H9 (cell line): ENCODE measurements around the gene TNIK. TPM values are rescaled to one million over a fixed set of nuclear protein-coding genes. Genes with fewer than 3 reads are reported as not detected.

Experiments used
- DNase-seq: peaks from one replicate; pipeline ENCODE4 v3.0.0-alpha.2; 2017
- H2AFZ ChIP-seq: one replicate; pipeline ENCODE4 v1.6.1; 2013; ENCODE audit warnings: mild to moderate bottlenecking, low read length, control low read depth, moderate library complexity
- H2AK5ac ChIP-seq: 2 replicates; pipeline ENCODE4 v1.6.1; 2013; ENCODE audit warnings: low read length, control low read depth, mixed read lengths; ENCODE audit not compliant: insufficient read length
- H2BK120ac ChIP-seq: one replicate; pipeline ENCODE4 v1.6.1; 2013; ENCODE audit warnings: low read depth, mild to moderate bottlenecking, low read length, control low read depth, inconsistent platforms; ENCODE audit not compliant: poor library complexity, severe bottlenecking
- H2BK12ac ChIP-seq: 2 replicates; pipeline ENCODE4 v1.6.1; 2013; ENCODE audit warnings: low read length, control low read depth, mixed read lengths, low read depth; ENCODE audit not compliant: insufficient read length
- H2BK15ac ChIP-seq: 2 replicates; pipeline ENCODE4 v1.6.1; 2013; ENCODE audit warnings: low read depth, low read length, control low read depth
- H2BK20ac ChIP-seq: one replicate; pipeline ENCODE4 v1.6.1; 2013; ENCODE audit warnings: low read depth, mild to moderate bottlenecking, low read length, control low read depth, inconsistent platforms; ENCODE audit not compliant: poor library complexity, severe bottlenecking
- H2BK5ac ChIP-seq: 2 replicates; pipeline ENCODE4 v1.6.1; 2013; ENCODE audit warnings: low read length, control low read depth, mixed read lengths; ENCODE audit not compliant: insufficient read length
- H3K14ac ChIP-seq: 2 replicates; pipeline ENCODE4 v1.6.1; 2013; ENCODE audit warnings: low read length, control low read depth; ENCODE audit not compliant: insufficient read depth
- H3K18ac ChIP-seq: 2 replicates; pipeline ENCODE4 v1.6.1; 2013; ENCODE audit warnings: low read depth, mild to moderate bottlenecking, mixed read lengths, low read length, control low read depth; ENCODE audit not compliant: insufficient read length
- H3K23ac ChIP-seq: 2 replicates; pipeline ENCODE4 v1.6.1; 2013; ENCODE audit warnings: low read length, control low read depth, mixed read lengths, low read depth; ENCODE audit not compliant: insufficient read length
- H3K23me2 ChIP-seq: 2 replicates; pipeline ENCODE4 v1.6.1; 2013; ENCODE audit warnings: low read depth, mild to moderate bottlenecking, mixed read lengths, low read length, control low read depth; ENCODE audit not compliant: insufficient read length, poor library complexity, severe bottlenecking
- H3K27ac ChIP-seq: 2 replicates; pipeline ENCODE4 v1.5.1; 2013; ENCODE audit warnings: low read length, control low read depth, mixed read lengths, low read depth; ENCODE audit not compliant: insufficient read length
- H3K27me3 ChIP-seq: 2 replicates; pipeline ENCODE4 v1.6.1; 2013; ENCODE audit warnings: low read length, control low read depth, inconsistent platforms; ENCODE audit not compliant: insufficient read depth
- H3K4ac ChIP-seq: 2 replicates; pipeline ENCODE4 v1.6.1; 2013; ENCODE audit warnings: low read depth, mild to moderate bottlenecking, control low read depth, inconsistent platforms, low read length, moderate library complexity
- H3K4me1 ChIP-seq: 2 replicates; pipeline ENCODE4 v1.6.1; 2013; ENCODE audit warnings: low read length, control low read depth, inconsistent platforms; ENCODE audit not compliant: insufficient read depth
- H3K4me2 ChIP-seq: 2 replicates; pipeline ENCODE4 v1.6.1; 2013; ENCODE audit warnings: low read length, control low read depth, mixed read lengths; ENCODE audit not compliant: insufficient read length, insufficient read depth
- H3K56ac ChIP-seq: 2 replicates; pipeline ENCODE4 v1.6.1; 2013; ENCODE audit warnings: low read depth, mild to moderate bottlenecking, mixed read lengths, low read length, control low read depth; ENCODE audit not compliant: insufficient read length
- H3K79me1 ChIP-seq: 2 replicates; pipeline ENCODE4 v1.6.1; 2013; ENCODE audit warnings: low read depth, mild to moderate bottlenecking, moderate library complexity, low read length, control low read depth, inconsistent platforms; ENCODE audit not compliant: insufficient read depth, poor library complexity, severe bottlenecking
- H3K79me2 ChIP-seq: 2 replicates; pipeline ENCODE4 v1.6.1; 2013; ENCODE audit warnings: low read length, control low read depth, inconsistent platforms; ENCODE audit not compliant: insufficient read depth
- H3K9ac ChIP-seq: 2 replicates; pipeline ENCODE4 v1.6.1; 2013; ENCODE audit warnings: low read length, control low read depth, mixed read lengths; ENCODE audit not compliant: insufficient read length; ENCODE audit errors: extremely low read depth
- H3K9me3 ChIP-seq: one replicate; pipeline ENCODE4 v1.6.1; 2013; ENCODE audit warnings: low read depth, low read length, inconsistent platforms; ENCODE audit not compliant: control insufficient read depth
- H3T11ph ChIP-seq: one replicate; pipeline ENCODE4 v1.6.1; 2013; ENCODE audit warnings: mild to moderate bottlenecking, low read length, control low read depth, inconsistent platforms
- H4K20me1 ChIP-seq: one replicate; pipeline ENCODE4 v1.6.1; 2013; ENCODE audit not compliant: control insufficient read depth, insufficient read length, insufficient read depth
- H4K5ac ChIP-seq: 2 replicates; pipeline ENCODE4 v1.6.1; 2013; ENCODE audit warnings: low read depth, mild to moderate bottlenecking, mixed read lengths, low read length, control low read depth; ENCODE audit not compliant: insufficient read length
- H4K8ac ChIP-seq: replicated peaks from 2 replicates; pipeline ENCODE4 v1.6.1; 2013; ENCODE audit warnings: low read length, control low read depth, mixed read lengths, low read depth; ENCODE audit not compliant: insufficient read length
- H4K91ac ChIP-seq: 2 replicates; pipeline ENCODE4 v1.6.1; 2013; ENCODE audit warnings: low read depth, mild to moderate bottlenecking, moderate library complexity, mixed read lengths, low read length, control low read depth; ENCODE audit not compliant: insufficient read length
- H3K27ac Mint-ChIP-seq, 3 experiments: 2 replicates in 2 of 3; 3 replicates in 1 of 3; pipeline ENCODE4 v1.8.0; 2020 to 2021; ENCODE audit warnings: mixed read lengths in 3 of 3, mild to moderate bottlenecking in 1 of 3, moderate library complexity in 1 of 3
- H3K27me3 Mint-ChIP-seq: 2 replicates; pipeline ENCODE4 v1.8.0; 2021; ENCODE audit warnings: low read depth, mild to moderate bottlenecking, moderate library complexity, mixed read lengths
- H3K36me3 Mint-ChIP-seq, 3 experiments: 2 replicates in 2 of 3; 3 replicates in 1 of 3; pipeline ENCODE4 v1.8.0; 2020 to 2021; ENCODE audit warnings: low read depth in 3 of 3, mixed read lengths in 3 of 3; ENCODE audit not compliant: insufficient read depth in 1 of 3
- H3K4me1 Mint-ChIP-seq, 2 experiments: 2 replicates each; pipeline ENCODE4 v1.8.0; 2020; ENCODE audit warnings: mixed read lengths in 2 of 2
- H3K4me3 Mint-ChIP-seq, 2 experiments: 2 replicates in 1 of 2; 3 replicates in 1 of 2; pipeline ENCODE4 v1.8.0; 2020 to 2021; ENCODE audit warnings: mild to moderate bottlenecking in 2 of 2, mixed read lengths in 2 of 2, moderate library complexity in 1 of 2
- H3K9me3 Mint-ChIP-seq, 2 experiments: 2 replicates in 1 of 2; 3 replicates in 1 of 2; pipeline ENCODE4 v1.8.0; 2020; ENCODE audit warnings: mild to moderate bottlenecking in 2 of 2, mixed read lengths in 2 of 2, moderate library complexity in 1 of 2
- WGBS: extraction: QIAGEN DNeasy Blood & Tissue Kit; methylation state at CpG from one replicate; pipeline ENCODE4 v1.1.7; 2013; ENCODE audit warnings: missing lambda C conversion rate, low lambda C conversion rate, mixed read lengths; ENCODE audit not compliant: insufficient read length; ENCODE audit errors: extremely low coverage; 5-methylcytosine and 5-hydroxymethylcytosine counted together
- total RNA-seq: library from RNA; stranded (reverse); gene quantifications from 2 replicates; pipeline ENCODE4 v1.2.1, GENCODE V29; 2021
- TF ChIP-seq, protein P1 (sequence below): fragments of 200-600 bp; sonication (generic); conservative IDR thresholded peaks from 3 replicates; pipeline ENCODE4 v1.8.0; 2021; ENCODE audit warnings: antibody characterized with exemption, mild to moderate bottlenecking

Gene TNIK
- total RNA-seq, 1 experiment from 2014 or later, result 15.9 TPM

DNA sequence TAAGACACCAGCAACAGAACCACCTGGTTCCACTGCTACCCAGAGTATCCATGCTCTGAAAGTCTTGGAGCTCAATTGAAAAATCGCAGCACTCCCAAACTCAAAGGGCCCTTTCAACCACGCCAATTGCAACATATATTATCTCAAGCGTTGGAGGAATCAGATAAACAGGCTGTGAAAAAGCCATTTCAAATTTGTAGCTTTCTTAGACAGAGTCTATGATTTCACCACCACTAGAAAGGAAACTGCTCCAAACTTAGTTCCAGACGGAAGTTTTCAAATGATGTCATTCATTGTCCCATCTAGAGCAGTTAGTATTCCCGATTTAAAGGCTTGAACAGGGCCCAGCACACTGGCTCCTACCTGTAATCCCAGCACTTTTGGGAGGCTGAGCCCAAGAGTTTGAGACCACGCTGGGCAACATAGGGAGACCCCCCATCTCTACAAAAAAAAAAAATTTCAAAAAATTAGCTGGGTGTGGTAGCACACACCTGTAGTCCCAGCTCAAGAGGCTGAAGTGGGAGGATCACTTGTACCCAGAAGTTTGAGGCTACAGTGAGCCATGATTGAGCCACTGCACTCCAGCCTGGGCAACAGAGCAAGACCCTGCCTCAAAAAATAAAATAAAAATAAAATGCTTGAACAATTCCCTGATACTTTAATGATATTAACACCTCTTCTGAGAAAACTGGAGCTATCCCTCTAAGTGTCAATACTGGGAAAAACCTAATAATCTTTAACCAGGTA is 16.8 kb downstream of the TNIK start:
- H3K14ac ChIP-seq, result no peak overlapping the region
- no peak overlapping the region for H2AK5ac ChIP-seq
- TF ChIP-seq, protein P1, sequence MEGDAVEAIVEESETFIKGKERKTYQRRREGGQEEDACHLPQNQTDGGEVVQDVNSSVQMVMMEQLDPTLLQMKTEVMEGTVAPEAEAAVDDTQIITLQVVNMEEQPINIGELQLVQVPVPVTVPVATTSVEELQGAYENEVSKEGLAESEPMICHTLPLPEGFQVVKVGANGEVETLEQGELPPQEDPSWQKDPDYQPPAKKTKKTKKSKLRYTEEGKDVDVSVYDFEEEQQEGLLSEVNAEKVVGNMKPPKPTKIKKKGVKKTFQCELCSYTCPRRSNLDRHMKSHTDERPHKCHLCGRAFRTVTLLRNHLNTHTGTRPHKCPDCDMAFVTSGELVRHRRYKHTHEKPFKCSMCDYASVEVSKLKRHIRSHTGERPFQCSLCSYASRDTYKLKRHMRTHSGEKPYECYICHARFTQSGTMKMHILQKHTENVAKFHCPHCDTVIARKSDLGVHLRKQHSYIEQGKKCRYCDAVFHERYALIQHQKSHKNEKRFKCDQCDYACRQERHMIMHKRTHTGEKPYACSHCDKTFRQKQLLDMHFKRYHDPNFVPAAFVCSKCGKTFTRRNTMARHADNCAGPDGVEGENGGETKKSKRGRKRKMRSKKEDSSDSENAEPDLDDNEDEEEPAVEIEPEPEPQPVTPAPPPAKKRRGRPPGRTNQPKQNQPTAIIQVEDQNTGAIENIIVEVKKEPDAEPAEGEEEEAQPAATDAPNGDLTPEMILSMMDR, result no peak
- H2AFZ ChIP-seq, result no peak overlapping the region
- no peak overlapping the region for H2BK5ac ChIP-seq
- H3K23ac ChIP-seq, result no peak overlapping the region
- no peak overlapping the region for H3K4me2 ChIP-seq
- no CpG with 5 or more reads among the region's 6 CpGs for WGBS
- H4K20me1 ChIP-seq, result no peaks in the 10 kb centered on the region
- Mint-ChIP-seq H3K36me3 (peaks cover 0 to 2% (median 0%) of the 10 kb centered on the region in 3 experiments; a peak in 2 of 7 replicates), H3K4me1 (peaks cover 53 to 60% of the 10 kb centered on the region in 2 experiments), H3K27ac (peak overlapping the region; percentile 68 to 91 (median 73)), H3K4me3 (no peak overlapping the region), H3K27me3 (no peaks in the 10 kb centered on the region), H3K9me3 (no peaks in the 10 kb centered on the region)
- no peak overlapping the region for H4K91ac ChIP-seq
- H3K4me1 ChIP-seq, result peaks cover 11% of the 10 kb centered on the region; the same call in 1 of the 2 replicates
- no peak overlapping the region for H2BK15ac ChIP-seq
- no peak overlapping the region for H2BK120ac ChIP-seq
- no peaks in the 10 kb centered on the region for H3K9me3 ChIP-seq
- H3K27ac ChIP-seq, result no peak overlapping the region
- peaks cover 4% of the 10 kb centered on the region; the same call in 1 of the 2 replicates for H3K79me2 ChIP-seq
- H2BK12ac ChIP-seq, result no peak overlapping the region
- no peak overlapping the region for H4K8ac ChIP-seq
- H3K23me2 ChIP-seq, result no peaks in the 10 kb centered on the region
- H3K56ac ChIP-seq, result no peak overlapping the region
- H3T11ph ChIP-seq, result no peak overlapping the region
- no peak overlapping the region for H3K18ac ChIP-seq
- H3K4ac ChIP-seq, result no peak overlapping the region
- H3K27me3 ChIP-seq, result no peaks in the 10 kb centered on the region
- H2BK20ac ChIP-seq, result no peak overlapping the region
- no peak for DNase-seq
- no peak overlapping the region for H3K9ac ChIP-seq
- H3K79me1 ChIP-seq, result no peaks in the 10 kb centered on the region
- no peak overlapping the region for H4K5ac ChIP-seq
